ENCODE data around the gene COQ8B.
"Not testable (repeated sequence)": the region's sequence is repeated elsewhere in the genome, so short reads cannot be mapped to it uniquely, and the experiment has no call there.

Gene COQ8B

DNA sequence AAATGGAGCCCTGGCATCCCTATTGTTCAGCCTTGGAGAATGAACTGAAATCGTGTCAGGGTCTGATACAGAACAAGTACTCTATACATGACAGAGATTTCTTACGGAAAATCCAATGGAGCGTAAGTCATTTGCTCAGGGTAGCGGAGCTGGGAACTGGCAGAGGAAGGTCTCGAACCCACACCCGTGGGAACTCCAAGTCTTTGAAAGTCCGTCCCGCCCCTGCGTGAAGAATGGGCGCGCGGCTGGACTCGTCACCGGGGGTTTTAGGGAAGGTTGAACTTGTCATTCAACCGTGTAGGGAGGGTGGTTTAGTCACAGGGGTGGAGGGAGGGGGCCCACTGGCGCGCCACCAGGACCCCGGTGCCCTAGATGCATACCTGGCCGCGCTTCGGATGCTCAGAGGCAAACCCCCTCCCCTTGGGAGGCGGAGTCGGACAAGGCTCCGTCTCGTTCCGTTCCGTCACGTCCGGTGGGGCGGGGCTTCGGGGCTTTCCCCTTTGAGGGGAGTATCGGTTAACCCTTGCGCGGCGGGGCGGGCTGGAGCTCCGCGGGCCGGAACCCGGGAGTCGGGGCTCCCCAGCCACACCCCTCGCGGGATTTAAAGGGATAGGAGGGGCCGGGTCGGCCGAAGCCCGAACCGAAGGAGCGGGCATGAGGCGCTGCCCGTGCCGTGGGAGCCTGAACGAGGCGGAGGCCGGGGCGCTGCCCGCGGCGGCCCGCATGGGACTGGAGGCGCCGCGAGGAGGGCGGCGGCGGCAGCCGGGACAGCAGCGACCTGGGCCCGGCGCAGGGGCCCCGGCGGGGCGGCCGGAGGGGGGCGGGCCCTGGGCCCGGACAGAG is at the start of gene COQ8B, which contains the start of gene ITPKC:
Gene COQ8B (minus strand): TSS at position 405 of the 843 bp plus-strand sequence. CDS start 2,254 bp downstream, outside the sequence.
Gene ITPKC (plus strand): TSS at position 631 of the 843 bp plus-strand sequence. CDS start 24 bp downstream, at position 655.
- DNase-seq: peak; percentile 100

DNA sequence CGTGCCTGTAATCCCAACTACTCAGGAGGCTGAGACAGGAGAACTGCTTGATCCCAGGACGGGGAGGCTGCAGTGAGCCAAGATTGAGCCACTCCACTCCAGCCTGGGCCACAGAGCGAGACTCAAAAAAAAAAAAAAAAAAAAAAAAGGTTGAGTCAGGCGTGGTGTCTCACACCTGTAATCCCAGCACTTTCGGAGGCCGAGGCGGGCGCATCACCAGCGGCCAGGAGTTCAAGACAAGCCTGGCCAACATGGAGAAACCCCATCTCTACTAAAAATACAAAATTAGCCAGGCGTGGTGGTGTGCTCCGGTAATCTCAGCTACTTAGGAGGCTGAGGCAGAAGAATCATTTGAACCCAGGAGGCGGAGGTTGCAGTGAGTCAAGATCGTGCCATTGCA is 49.7 kb upstream of the COQ8B start:
- not testable (repeated sequence) for DNase-seq

GRCh38 chr19:40763963-40764362 is 47.3 kb upstream of the COQ8B start:
- no peak for DNase-seq

DNA sequence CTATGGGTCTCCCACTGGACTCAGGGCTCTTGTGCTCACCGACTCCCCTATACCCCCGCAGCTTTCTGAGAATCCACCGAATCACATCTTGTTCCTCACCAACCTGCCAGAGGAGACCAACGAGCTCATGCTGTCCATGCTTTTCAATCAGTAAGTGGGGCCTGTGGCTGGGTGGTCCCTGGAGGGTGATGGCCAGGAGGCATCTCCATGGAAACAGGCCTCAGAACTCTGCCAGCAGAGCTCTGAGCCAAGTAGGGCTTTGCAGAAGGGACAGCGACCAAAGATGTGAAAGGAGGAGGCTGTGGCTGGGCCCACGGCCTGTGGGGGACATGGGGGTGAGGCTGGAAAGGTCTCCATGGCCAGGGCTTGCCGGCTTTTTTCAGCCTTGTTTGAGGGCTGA is 46.8 kb upstream of the COQ8B start:
- DNase-seq: no peak

- DNase-seq: no peak
These were observed 46.2 kb upstream of the COQ8B start for GRCh38 chr19:40762754-40763470.

- DNase-seq: no peak
These were observed 42.7 kb upstream of the COQ8B start for GRCh38 chr19:40759352-40759751.

GRCh38 chr19:40758491-40758890 is 41.8 kb upstream of the COQ8B start:
- no peak for DNase-seq

DNA sequence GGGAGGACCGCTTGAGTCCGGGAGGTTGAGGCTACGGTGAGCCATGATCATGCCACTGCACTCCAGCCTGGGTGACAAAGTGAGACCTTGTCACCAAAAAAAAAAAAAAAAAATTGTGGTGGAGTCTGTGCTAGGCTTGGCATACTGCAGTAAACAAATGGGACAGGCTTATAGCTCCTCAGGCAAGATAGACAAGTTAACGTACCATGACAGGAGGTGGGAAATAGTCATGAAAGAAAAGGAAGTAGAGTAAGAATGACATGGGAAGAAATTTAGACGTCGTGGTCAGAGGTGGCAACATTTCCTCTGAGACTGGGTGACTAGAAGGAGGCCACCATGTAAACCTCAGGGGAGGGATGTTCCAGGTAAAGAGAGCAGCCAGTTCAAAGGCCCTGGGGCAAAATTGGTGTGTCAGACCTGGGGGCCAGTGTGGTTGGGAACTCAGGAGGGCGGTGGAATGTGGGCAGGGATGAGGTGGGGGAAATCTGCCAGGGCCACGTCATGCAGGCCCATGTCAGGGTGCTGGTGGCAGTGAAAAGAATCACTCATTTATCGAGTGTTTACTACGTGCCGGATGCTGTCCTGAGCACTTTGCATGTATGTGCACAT is 39.9 kb upstream of the COQ8B start:
- no peak for DNase-seq

DNA sequence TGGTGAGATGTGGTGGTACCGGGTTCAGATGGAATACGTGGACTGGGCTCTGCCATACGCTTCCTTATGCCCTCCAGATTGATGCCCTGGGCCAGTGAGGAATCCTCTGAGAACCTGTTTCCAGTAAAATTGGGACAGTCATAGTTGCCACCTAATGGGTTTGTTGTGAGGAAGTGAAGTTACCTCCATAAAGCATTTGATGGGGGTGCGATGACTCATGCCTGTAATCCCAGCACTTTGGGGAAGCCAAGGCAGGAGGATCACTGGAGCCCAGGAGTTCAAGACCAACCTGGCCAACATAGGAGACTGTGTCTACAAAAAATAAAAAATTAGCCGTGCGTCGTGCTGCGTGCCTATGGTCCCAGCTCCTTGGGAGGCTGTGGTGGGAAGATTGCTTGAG is 39.1 kb upstream of the COQ8B start:
- DNase-seq: no peak

- no peak for DNase-seq
These were observed 38.5 kb upstream of the COQ8B start for GRCh38 chr19:40755248-40755624.

DNA sequence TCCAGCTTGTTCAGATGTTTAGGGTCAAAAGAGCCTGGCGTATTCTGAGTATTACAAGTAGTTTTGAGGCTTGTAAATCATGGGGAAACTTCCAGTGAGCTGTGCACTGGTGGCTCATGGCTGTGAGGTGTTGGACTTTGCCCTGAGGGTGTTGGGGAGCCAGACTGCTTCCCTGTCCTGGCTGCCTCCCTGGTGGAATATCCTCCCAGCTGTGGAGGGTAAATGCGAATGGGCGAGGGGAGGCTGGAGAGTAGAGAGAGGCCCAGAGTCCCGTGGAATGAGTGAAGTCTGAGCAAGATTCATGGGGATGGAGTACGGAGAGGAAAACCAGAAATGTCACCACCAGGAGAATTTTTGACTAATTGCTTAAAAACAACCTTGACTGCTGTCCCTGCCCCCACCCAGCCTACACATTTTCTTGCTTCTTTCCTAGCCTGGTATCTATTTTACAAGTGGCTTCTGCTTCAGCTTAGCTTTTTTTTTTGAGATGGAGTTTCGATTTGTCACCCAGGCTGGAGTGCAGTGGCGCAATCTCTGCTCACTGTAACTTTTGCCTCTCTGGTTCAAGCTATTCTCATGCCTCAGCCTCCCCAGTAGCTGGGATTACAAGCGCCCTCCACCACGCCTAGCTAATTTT is 38.0 kb upstream of the COQ8B start:
- no peak for DNase-seq

GRCh38 chr19:40752257-40752781 is 35.6 kb upstream of the COQ8B start:
- DNase-seq: no peak

GRCh38 chr19:40750874-40751537 is 34.3 kb upstream of the COQ8B start, which contains the start of gene SNRPA:
Gene SNRPA, plus strand, starts transcription at chr19:40751203. Its CDS starts 206 bp downstream, at chr19:40751409.
- no peak for DNase-seq

DNA sequence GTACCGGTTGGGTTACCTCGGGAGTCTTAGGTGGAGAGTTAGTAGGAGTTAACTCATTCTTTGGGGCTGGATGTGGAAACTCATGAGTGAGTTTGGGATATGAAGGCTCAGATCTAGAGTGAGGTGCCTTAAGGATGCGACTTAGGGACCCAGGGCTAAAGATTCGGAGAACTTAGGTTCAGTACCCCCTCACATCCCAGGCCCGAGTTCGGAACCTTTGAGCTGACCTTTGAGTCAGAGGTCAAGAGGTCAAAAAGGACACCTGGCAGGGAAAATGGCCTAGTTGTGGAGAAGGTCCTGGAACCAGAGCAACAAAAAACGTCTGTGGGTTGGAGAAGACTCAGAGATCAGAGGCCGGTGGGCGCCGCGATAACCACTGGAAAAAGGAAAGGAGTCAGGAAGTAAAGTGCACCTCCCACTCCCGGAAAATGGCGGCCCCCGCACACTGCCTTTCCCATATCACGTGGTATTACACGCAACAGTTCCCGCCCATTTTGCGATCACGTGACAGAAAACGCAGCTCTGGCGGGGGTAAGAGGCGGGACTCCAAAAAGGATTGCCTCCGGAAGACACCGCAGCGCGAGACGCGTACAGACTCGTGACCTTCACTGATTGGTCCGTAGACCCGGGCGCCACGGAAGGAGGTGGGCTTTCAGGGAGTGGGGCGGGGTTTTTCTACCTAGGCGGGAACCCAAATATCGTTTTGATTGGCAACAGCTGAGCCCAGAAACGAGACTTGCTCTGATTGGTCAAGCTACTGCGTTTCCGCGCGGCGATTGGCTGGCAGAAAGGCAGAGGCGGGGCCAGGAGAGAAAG is 33.6 kb upstream of the COQ8B start, which contains the start of gene ACTMAP:
Gene ACTMAP (minus strand): TSS at position 420 of the 816 bp plus-strand sequence. CDS start 674 bp downstream, outside the sequence.
- DNase-seq: peak; percentile 99

- no peak for DNase-seq
These were observed 30.9 kb upstream of the COQ8B start for GRCh38 chr19:40747536-40747935.

GRCh38 chr19:40745402-40745780 is 28.7 kb upstream of the COQ8B start:
- no peak for DNase-seq

DNA sequence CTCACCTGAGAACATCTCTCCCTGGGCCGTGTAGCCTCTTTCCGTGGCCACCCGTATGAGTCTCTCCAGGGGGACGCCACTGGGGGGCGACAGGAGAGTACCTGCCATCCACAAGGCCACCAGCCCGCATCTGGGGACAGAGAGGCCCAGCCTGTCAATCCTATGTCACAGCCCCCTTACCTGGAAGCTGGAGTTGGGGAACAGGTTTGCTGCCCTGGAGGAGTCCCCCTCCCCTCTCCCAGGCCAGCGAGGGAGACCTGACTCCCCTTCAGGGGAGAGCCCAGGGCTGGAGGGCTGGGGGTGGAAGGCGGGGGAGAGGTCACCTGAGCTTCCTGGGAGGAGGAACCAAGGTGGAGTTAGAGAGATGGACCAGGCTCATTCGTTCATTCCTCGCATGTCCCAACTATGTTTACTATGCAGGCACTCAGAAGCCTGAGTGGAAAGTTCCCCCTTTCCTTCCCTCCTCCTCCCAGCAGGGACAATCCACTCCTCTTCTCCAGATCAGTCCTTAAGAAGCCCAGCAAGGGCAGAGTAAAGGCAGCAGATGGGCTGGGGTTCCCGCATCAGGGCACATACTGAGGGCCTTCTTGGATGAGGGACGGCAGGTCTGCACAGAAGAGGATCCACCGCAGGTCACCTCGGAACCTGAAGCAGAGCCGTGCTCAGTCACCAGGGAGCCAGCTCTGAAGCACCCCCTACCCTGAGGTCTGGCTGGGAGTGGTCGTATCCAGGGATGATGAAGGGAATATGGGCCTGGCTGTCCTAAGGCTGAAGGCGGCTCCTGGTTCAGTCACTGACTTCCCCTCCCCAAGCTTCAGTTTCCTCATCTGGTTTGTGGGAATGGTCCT is 28.1 kb upstream of the COQ8B start:
- no peak for DNase-seq

- DNase-seq: no peak
These were observed 27.2 kb upstream of the COQ8B start for GRCh38 chr19:40743926-40744325.

DNA sequence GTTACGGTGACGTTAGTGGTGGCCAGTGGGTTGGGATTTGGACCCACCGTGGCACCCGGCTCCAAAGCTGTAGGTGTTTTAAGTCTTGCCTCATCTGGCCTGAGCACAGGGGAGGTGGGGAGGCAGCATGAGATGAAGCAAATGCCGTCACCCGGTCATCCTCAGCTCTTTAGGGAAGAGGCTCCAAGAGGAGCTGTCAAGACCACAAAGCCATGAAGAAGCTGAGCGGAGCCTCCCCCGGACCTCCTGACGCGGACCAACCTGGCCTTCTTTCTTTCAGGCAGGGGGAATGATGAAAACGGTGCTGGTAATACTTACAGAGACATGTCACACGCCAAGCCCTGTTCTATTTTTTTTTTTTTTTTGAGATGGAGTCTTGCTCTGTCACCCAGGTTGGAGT is 26.2 kb upstream of the COQ8B start:
- DNase-seq: no peak

DNA sequence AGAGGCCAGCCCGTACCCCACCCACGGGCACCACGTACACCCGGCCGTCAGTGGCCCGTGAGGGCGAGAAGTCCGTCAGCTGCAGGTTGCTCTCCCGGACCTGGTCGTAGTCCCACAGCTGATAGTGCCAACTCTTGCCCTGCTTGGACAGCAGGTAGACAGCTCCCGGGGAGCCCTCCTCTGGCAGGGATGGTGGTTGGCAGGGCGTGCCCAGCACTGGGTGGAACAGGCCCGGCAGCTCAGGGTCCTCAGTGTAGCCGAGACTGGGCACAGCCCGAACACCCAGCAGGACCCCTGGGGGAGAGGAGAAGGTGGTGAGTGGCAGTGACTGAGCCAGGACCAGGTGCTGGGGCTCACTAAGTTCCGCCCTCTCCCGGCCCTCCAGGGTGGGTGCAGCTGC is 25.8 kb upstream of the COQ8B start:
- no peak for DNase-seq
